HG03064 (cell line): ENCODE data around the gene BET1.

ENCODE experiments used
- ATAC-seq: cut with Tn5 transposase; IDR thresholded peaks from one replicate; pipeline ENCODE4 v1.9.1; 2021; ENCODE audit warnings: low read depth; ENCODE audit not compliant: unreplicated experiment

The BET1 gene

GRCh38 chr7:94015538-94015937 is 11.4 kb upstream of the BET1 start:
- ATAC-seq = no peak

- ATAC-seq = no peak
These were observed 8.6 kb upstream of the BET1 start for GRCh38 chr7:94012746-94013145.

DNA sequence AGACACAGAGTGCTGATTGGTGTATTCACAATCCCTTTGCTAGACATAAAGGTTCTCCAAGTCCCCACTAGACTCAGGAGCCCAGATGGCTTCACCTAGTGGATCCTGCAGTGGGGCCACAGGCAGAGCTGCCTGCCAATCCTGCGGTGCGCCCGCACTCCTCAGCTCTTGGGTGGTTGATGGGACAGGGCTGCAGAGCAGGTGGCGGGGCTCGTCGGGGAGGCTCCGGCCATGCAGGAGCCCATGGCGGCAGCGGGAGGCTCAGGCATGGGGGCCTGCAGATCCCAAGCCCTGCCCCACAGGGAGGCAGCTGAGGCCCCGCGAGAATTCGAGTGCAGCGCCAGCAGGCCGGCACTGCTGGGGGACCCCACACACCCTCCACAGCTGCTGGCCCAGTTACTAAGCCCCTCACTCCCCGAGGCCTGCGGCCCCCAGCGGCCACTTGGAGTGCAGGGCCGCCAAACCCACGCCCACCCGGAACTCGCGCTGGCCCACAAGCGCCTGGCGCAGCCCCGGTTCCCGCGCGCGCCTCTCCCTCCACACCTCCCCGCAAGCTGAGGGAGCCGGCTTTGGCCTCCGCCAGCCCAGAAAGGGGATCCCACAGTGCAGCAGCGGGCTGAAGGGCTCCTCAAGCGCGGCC is 7.7 kb upstream of the BET1 start:
- no peak for ATAC-seq

- no peak for ATAC-seq
These were observed 4.4 kb upstream of the BET1 start for GRCh38 chr7:94008537-94008936.

DNA sequence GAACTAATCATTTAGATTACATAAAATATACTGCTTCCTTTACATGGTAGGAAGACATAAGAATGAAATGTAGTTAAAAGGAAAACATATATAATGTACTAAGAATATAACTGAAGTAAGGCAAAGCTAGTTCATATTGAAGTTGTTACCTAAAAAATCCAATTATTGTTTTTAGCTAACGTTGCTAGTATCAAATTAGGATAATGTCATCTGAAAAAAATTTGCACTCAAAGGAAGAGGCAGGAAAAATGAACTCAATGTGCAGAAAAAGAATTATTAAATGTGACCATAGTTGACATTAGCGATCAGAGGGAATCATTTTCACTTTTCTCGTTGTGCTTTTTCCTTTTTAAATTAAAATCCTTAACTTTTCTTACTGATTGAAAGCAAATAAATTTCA is 1.6 kb upstream of the BET1 start:
- no peak for ATAC-seq

- peak; percentile 24 for ATAC-seq
These were observed 620 bp downstream of the BET1 start for GRCh38 chr7:94003446-94004023.

DNA sequence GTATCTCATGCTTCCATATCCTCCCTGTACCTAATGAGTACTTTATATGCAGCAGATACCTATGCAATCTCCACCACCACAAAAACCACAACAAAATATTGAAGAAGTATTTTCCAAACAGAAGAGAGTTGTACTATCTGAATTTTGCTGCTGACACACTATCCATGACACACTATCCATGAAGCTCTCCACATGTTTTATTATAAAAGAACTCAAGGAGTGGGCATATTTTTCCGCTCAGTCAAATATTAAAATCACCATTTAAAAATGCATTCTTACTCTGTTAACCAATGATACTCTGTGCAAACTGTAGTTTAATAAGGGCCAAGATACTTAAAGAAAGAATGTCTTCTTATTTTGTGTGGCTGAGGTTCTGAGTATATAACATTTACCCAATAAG is 2.8 kb downstream of the BET1 start:
- no peak for ATAC-seq

- no peak for ATAC-seq
These were observed 6.3 kb downstream of the BET1 start for GRCh38 chr7:93997868-93998267.

GRCh38 chr7:93992421-93993110 is 11.6 kb downstream of the BET1 start:
- ATAC-seq = no peak

DNA sequence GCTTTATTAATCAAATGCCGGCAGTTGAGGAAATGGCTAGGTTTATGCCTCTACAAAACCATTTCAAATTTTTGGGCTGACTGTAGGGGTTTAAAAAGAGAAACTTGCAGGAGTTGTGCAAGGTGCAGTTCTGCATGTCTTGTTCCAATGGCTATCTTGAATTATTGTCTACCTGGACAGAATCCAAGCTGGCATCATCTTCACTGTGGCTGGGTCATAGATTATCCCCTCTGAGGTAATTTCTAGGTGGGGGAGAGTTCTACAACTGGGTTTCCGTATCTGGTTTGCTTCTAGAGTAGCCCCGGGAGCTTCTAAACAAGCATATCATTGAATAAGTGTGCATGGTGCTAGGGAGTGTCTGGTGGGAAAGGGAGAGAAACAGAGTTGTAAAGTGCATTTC is 16.9 kb downstream of the BET1 start:
- no peak for ATAC-seq

DNA sequence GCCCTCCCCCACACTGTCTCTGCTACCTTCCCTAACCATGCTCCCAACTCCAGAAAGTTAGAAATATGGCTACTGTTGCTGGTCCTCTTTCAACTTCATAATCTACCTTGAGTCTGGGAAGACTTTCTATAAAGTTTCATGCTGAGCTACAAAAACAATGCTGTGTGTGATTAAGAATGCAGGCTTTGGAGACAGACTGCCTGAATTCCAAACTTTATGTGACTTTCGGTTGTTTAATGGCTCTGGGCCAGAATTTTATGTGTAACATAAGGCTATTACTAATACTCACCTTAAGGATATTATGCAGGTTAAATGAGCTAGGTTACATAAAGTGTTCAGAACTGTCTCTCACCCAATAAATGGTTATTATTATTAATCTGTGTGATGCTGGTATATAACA is 19.1 kb downstream of the BET1 start:
- ATAC-seq = no peak

DNA sequence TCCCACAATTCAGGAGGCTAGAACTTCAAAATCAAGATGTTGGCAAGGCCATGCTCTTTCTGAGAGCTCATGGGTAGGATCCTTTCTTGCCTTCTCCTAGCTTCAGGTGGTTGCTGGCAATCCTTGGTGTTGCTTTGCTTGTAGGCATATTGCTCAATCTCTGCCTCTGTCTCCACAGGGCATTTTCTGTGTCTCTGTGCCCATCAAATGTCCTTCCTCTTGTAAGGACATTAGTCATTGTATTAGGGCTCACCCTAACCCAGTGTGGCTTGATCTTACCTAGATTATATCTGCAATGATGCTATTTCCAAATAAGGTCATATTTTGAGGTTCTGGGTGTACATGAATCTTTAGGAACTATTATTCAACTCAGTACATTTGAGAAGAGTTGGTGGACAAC is 20.1 kb downstream of the BET1 start:
- ATAC-seq = no peak

GRCh38 chr7:93981480-93981874 is 22.7 kb downstream of the BET1 start:
- no peak for ATAC-seq

- ATAC-seq = no peak
These were observed 23.2 kb downstream of the BET1 start for GRCh38 chr7:93980744-93981479.

DNA sequence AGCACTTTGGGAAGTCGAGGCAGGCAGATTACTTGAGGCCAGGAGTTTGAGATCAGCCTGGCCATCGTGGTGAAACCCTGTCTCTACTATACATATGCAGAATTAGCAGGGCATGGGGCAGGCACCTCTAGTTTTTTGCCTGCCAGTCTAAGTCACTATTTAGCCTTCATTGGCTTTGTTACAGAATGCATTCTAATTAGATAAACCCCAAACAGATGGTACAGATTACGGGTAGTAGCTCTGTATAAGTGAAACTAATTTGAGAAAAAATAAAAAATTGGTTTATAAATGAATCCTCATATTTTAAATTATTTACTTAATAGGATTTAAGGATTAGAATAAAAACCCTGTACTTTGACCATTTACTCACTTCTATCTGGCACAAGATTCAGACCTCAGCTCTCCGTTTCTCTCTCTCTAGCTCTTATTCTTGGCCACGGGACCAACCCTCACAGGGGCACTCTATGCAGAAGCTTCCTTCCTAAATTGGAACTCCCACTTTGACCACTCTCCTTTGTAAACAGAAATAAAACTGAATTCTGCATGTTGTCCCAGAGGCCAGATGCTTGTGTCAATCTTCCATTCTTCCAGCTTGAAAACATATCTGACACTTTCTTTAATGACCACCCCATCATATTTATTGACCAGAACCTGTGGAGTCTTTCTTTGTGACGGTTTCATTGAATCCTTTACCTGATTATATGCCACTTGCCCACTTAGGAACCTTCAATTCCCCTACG is 26.8 kb downstream of the BET1 start:
- no peak for ATAC-seq

DNA sequence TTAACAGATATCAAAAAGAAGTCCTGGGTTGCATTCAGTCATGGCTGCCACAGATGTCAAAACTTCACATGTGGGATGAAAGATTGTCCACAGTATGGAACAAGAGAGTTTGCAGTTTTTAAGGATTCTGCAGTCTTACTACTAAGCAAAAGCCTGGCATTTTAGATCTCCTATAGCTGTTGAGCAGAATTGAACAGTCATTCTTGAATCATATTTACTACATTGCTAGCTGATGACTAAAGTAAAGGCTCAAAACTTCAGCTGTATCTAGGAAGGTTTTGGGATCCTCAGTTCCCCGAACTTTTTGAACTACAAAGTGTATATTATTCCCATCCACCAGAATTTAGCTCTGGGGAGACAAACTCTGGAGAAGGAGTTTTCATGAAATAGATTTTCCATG is 31.0 kb downstream of the BET1 start:
- ATAC-seq = no peak

DNA sequence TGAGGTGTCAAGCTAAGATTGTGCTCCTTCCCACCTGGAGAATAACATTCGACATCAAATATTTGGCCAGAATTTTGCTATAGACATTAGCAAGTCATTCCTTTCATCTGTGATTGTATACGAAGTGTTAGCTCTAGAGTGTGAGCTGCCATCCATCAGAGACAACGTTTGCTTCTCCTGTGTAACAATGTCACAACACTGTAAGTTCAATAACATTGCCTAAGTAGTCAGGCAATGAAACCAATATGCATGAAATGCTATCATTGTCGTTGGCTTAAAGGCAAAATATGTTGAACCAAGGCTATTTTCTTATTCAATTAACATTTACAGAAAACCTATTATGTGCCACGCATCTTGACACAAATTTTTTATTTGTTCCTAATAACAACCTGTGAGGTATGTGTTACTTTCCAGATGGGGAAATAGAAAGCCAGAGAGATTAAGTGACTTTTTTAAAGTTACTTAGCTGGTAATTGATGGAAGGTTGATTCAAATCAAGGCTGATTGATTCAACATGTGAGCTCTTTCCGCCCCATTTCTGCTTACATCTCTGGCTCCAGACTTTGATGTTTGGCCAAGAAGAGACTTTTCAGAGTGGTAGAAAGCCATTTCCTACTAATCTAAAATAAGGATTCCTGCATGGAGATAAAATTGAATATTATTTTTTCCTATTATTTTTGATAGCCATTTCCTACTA is 32.0 kb downstream of the BET1 start:
- no peak for ATAC-seq

GRCh38 chr7:93968911-93969620 is 35.1 kb downstream of the BET1 start:
- ATAC-seq = no peak

GRCh38 chr7:93964813-93965212 is 39.3 kb downstream of the BET1 start:
- no peak for ATAC-seq

GRCh38 chr7:93964262-93964661 is 39.9 kb downstream of the BET1 start:
- ATAC-seq = no peak
